Measurements from ENCODE around the gene MEST.
"Not testable (repeated sequence)": the region's sequence is repeated elsewhere in the genome, so short reads cannot be mapped to it uniquely, and the experiment has no call there.

The MEST gene

GRCh38 chr7:130486114-130486953 is 5.6 kb upstream of the MEST start:
- no peak for DNase-seq (ENCODE audit: low read depth)

DNA sequence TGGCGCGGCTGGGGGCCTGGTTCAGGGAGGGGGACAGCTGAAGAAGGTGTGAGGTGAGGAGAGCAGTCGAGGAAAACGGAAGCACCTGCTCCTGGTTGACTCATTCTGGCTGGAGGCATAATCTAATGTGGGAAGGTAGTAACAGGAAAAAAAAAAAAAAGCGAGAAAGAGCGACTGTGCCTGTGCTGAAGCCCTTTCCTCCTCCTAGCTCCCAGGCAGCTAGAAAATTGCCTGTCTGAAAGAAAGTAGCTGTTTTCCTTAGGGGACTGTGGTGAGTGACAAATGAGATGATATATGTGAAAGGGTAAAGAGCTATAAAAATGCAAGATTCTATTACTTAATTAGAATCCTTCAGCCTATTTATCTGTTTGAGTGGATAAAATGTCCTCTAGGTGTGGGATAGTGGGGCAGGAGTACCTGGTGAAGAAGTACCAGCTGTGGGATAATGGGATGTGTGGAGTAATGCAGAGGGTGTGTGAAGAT is 4.9 kb upstream of the MEST start:
- DNase-seq (ENCODE audit: low read depth): no peak

- no peak for DNase-seq (ENCODE audit: low read depth)
These were observed 3.3 kb upstream of the MEST start for GRCh38 chr7:130488392-130489139.

DNA sequence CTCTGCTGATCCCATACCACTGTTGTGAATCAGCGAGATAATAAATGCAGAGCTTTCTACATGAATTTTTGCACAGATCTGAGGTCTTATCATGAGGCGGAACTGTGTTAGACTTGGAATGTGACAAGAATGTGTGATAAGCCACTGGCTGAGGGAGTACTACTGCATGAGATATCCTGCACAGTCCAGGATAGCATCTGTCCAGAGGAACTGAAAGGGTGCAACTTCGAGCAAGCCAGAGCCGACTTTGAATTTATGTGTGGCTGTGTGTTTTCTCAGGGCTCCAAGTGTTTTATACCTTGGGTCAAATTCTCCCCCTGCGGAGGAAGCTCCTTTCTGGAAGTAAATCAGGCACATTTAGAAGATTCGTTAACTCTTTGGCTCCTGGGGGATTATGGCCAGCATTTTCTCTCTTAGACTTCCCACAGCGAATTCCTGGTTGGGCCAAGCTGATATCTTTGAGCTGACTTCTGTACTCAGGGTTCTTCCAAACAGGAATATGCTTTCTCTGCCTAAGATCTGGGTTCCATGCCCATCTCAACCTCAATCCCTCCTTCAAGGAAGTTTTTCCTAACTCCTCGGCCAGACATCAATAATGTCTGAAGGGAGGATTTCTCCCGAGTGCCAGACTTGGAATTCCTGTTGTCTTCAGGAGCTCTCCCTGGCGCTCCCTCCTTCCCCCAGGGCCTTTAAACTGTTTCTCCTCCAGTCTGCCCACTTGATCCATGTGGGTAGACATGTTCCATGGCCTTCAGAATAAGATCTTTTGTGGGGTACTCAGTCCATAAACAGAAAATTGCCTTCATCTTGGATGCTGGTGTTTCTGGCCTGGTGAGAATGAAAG is 2.5 kb upstream of the MEST start:
- DNase-seq (ENCODE audit: low read depth): no peak

- DNase-seq (ENCODE audit: low read depth): no peak
These were observed 1.5 kb upstream of the MEST start for GRCh38 chr7:130490311-130490791.

DNA sequence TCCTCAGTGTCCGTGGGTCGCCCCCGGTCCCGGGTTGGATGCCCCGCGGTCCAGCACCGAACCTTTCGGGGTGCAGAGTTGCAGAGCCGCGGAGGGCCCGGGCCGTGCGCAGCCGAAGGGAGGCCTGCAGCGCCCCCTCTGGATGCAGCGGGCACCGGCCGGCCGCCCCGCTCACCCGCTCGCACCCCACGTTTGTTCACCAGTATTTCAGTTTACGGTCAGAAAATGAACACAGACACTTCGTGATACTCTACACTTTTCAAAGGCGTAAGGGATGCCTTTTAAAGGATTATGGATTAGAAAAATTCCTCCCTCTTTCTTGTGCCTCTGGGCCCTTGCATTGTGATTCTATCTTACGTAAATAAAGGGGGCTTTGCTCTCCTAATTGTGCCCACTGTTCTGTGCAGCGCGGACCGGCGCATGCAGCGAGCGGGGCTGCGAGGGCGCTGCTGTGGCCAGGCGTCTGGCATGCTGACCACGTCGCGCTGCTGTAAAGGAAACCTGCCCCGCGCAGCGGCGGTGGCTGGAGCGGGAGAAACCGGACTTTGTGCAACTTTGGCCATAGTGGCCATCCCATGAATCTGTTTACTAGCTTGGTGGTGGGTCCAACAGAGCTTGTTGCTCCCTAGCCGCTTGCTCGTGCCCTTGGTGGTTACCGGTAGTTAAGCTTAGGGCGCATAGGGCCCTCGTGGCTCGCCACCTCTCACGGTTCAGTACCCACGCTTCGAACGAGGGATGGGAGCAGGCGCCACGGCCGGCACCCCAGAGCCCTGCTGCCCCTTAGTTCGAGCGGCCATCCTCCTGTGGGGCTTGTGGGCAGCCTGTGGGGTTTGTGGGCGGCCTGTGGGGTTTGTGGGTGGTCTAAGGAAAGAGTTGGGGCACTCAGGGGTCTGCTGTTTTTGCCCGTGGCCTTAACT is 739 bp upstream of the MEST start:
- DNase-seq (ENCODE audit: low read depth): no peak

GRCh38 chr7:130492523-130493274 is 814 bp downstream of the MEST start:
- no peak for DNase-seq (ENCODE audit: low read depth)

- no peak for DNase-seq (ENCODE audit: low read depth)
These were observed 1.5 kb downstream of the MEST start for GRCh38 chr7:130493275-130493873.

GRCh38 chr7:130494431-130494858 is 2.6 kb downstream of the MEST start:
- DNase-seq (ENCODE audit: low read depth): no peak

GRCh38 chr7:130500463-130500862 is 8.6 kb downstream of the MEST start:
- no peak for DNase-seq (ENCODE audit: low read depth)

GRCh38 chr7:130500910-130501309 is 9.0 kb downstream of the MEST start:
- DNase-seq (ENCODE audit: low read depth): no peak

- no peak for DNase-seq (ENCODE audit: low read depth)
These were observed 13.9 kb downstream of the MEST start for GRCh38 chr7:130505753-130506152.

DNA sequence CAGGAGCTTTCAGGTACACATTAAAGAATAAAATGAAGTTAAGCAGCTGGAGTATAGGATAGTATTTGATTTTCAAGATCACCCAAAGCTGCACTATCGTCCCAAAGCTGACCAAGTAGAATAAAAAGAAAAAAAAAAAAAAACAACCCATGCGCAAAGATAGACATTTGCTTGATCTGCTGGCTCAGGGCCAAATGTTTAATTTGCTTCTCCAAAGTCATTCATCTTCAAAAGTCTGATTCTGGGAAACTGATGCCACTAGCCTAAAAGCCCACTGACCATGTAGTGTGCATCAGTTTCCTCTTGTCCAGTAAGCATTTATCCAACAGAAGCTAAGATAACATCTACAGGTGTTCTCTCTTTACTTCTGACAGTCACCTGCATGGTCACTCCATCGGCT is 14.5 kb downstream of the MEST start:
- no peak for DNase-seq (ENCODE audit: low read depth)

DNA sequence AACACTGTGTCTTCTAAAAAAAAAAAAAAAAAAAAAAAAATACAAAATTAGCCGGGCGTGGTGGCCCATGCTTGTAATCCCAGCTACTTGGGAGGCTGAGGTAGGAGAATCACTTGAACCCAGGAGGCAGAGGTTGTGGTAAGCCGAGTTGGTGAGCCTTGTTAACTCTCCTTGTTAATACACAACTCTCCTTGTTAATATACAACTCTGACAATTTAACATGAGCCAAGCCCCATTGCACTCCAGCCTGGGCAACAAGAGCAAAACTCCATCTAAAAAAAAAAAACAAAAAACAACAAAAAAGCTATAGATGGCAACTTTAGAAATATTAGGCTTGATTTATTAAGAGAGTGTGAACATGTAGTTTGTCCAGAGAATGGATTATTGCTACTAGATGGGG is 20.2 kb downstream of the MEST start:
- not testable (repeated sequence) for DNase-seq (ENCODE audit: low read depth)

DNA sequence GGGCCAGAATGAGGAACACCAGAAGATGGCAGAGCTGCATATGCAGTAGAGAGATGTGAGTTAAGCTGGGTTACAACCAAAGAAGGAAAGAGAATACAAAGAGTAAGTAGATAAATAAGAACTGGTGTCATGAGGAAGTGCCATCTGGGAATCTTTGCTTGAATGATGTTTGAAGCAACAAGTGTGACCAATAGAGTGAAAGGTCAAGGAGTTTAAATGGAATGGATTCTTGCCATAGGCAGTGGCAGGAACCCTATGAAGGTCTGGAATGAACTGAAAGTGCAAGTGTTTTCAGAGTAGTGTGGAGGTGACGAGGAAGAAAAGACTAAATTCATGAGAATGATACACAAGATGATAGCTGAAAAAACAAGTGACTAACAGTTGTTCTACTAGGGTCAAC is 21.6 kb downstream of the MEST start:
- DNase-seq (ENCODE audit: low read depth): no peak

GRCh38 chr7:130515315-130516040 is 23.6 kb downstream of the MEST start:
- DNase-seq (ENCODE audit: low read depth): no peak

- DNase-seq (ENCODE audit: low read depth): no peak
These were observed 29.5 kb downstream of the MEST start for GRCh38 chr7:130521258-130521951.

DNA sequence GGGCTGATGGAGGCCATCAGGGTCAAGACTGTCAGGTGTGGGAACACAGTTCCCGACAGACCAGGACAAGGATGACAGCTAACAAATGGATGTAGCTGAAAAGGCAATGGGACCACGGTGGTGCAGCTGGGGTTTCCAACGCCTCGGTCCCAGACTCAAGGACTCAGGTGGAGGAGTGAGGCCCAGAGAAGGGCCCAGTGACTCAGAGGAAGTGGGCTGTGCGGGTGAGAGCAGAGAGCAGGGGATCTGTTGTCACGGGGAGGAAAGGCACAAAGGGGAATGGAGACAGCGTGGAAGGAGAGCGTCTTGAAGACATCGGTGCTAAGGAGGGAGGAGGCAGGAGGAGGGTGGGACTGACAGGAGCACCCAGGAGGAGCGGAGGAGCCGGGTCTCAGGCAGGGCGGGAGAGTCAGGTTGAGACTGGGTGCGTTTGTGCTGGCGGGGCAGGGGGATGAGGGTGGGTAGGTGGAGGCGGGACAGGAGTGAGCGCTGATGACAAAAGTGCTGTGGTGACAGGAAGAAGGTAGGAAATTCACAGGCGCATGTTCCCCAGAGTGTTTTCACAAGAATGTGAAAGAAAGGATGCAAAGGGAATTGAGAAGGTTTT is 31.7 kb downstream of the MEST start:
- not testable (repeated sequence) for DNase-seq (ENCODE audit: low read depth)

Data from HS-5 (cell line).